H1 (cell line): Measurements from ENCODE around the gene CACNA1C.

Experiments used
- ATF2 ChIP-seq: IDR thresholded peaks from 2 replicates; pipeline ENCODE4 v1.6.1; 2012; ENCODE audit warnings: low read length, inconsistent platforms
- CTCF ChIP-seq, 3 experiments: IDR thresholded peaks; 1 replicate in 2 of 3; 2 replicates in 1 of 3; pipeline versions ENCODE4 v1.5.1 to v1.6.1; 2011; ENCODE audit warnings: low read length in 3 of 3, mild to moderate bottlenecking in 3 of 3, inconsistent platforms in 2 of 3, low read depth in 1 of 3, moderate library complexity in 1 of 3; ENCODE audit not compliant: insufficient read depth in 1 of 3; ENCODE audit errors: control extremely low read depth in 1 of 3
- EZH2 ChIP-seq: fragments of 200-600 bp; sonication (generic); IDR thresholded peaks from 2 replicates; pipeline ENCODE4 v1.7.1; 2012; ENCODE audit warnings: low read depth, mild to moderate bottlenecking, moderate library complexity, low read length, inconsistent platforms; ENCODE audit not compliant: severe bottlenecking
- FOSL1 ChIP-seq: IDR thresholded peaks from 2 replicates; pipeline ENCODE4 v1.6.1; 2011; ENCODE audit warnings: mild to moderate bottlenecking, low read depth, low read length, moderate library complexity; ENCODE audit not compliant: insufficient read depth
- HDAC2 ChIP-seq, 2 experiments: fragments of 300-600 bp in 1 of 2; sonication (generic) in 1 of 2; IDR thresholded peaks; 2 replicates each; pipeline ENCODE4 v1.6.1; 2011 to 2012; ENCODE audit warnings: low read depth in 2 of 2, low read length in 2 of 2, mild to moderate bottlenecking in 2 of 2, moderate library complexity in 2 of 2, borderline replicate concordance in 1 of 2, inconsistent platforms in 1 of 2
- JUN ChIP-seq: IDR thresholded peaks from 2 replicates; pipeline ENCODE4 v1.6.1; 2011; ENCODE audit warnings: low read depth, mild to moderate bottlenecking, improper control_type of control experiment, low read length
- JUND ChIP-seq: IDR thresholded peaks from 2 replicates; pipeline ENCODE4 v1.6.1; 2011; ENCODE audit warnings: mild to moderate bottlenecking, improper control_type of control experiment, low read length
- KDM5A ChIP-seq: fragments of 200-600 bp; IDR thresholded peaks from 2 replicates; pipeline ENCODE4 v1.7.1; 2012; ENCODE audit warnings: mild to moderate bottlenecking, low read length, inconsistent platforms, mixed read lengths
- MAX ChIP-seq: IDR thresholded peaks from 2 replicates; pipeline ENCODE4 v1.6.1; 2012; ENCODE audit warnings: inconsistent platforms
- POLR2A ChIP-seq, 2 experiments: IDR thresholded peaks; 1 replicate in 1 of 2; 2 replicates in 1 of 2; pipeline ENCODE4 v1.6.1; 2011; ENCODE audit warnings: low read depth in 2 of 2, low read length in 2 of 2, mild to moderate bottlenecking in 2 of 2; ENCODE audit errors: control extremely low read depth in 1 of 2
- SRF ChIP-seq: IDR thresholded peaks from 2 replicates; pipeline ENCODE4 v1.6.1; 2011; ENCODE audit warnings: mild to moderate bottlenecking, low read depth, low read length, moderate library complexity
- TCF12 ChIP-seq: IDR thresholded peaks from 2 replicates; pipeline ENCODE4 v1.6.1; 2011; ENCODE audit warnings: low read depth, mild to moderate bottlenecking, low read length
- USF2 ChIP-seq: IDR thresholded peaks from 2 replicates; pipeline ENCODE4 v1.6.1; 2011; ENCODE audit warnings: low read length, improper control_type of control experiment
- ZNF274 ChIP-seq: IDR thresholded peaks from 2 replicates; pipeline ENCODE4 v1.7.0; 2012; ENCODE audit warnings: low read length, borderline replicate concordance; ENCODE audit errors: extremely low read depth

- TF ChIP-seq FOSL1, result no peak
- TF ChIP-seq CTCF (IDR thresholded peaks at IDR 0.05; ENCODE audit: control extremely low read depth in 1 of 3, insufficient read depth in 1 of 3, low read depth in 1 of 3, low read length in 3 of 3), result no peak
- no peak for TF ChIP-seq POLR2A (IDR thresholded peaks at IDR 0.05; ENCODE audit: control extremely low read depth in 1 of 2, low read depth in 2 of 2, low read length in 2 of 2)
- TF ChIP-seq JUN, result no peak
- TF ChIP-seq EZH2, result no peak
- TF ChIP-seq ZNF274, result no peak
- TF ChIP-seq HDAC2 (IDR thresholded peaks at IDR 0.05; ENCODE audit: borderline replicate concordance in 1 of 2, low read depth in 2 of 2, low read length in 2 of 2), result no peak
- no peak for TF ChIP-seq SRF
- no peak for TF ChIP-seq TCF12
- no peak for TF ChIP-seq JUND
- no peak for TF ChIP-seq USF2
- TF ChIP-seq MAX, result no peak
- no peak for TF ChIP-seq ATF2
- TF ChIP-seq KDM5A, result no peak
Measured at GRCh38 chr12:2460051-2460670, 407.4 kb downstream of the CACNA1C start.
